Esophagus muscularis mucosa (tissue), 4 donors: ENCODE measurements around the gene DENND6B. TPM values are rescaled to one million over a fixed set of nuclear protein-coding genes. Genes with fewer than 3 reads are reported as not detected.

Source experiments
- DNase-seq: peaks from one replicate; pipeline ENCODE4 v3.0.0-alpha.2; 2017; ENCODE audit errors: extremely low spot score
- H3K27ac ChIP-seq, 4 donors: fragments of 200-600 bp; sonication (generic); replicated peaks in 1 of 4; 1 replicate in 3 of 4; 2 replicates in 1 of 4; pipeline ENCODE4 v1.5.1; 2016 to 2019; ENCODE audit warnings: mild to moderate bottlenecking in 1 of 4
- H3K27me3 ChIP-seq, 4 donors: fragments of 200-600 bp; sonication (generic); one replicate each; pipeline versions ENCODE4 v1.5.1 to v1.6.0; 2016 to 2019
- H3K36me3 ChIP-seq, 4 donors: fragments of 200-600 bp; sonication (generic); one replicate each; pipeline ENCODE4 v1.5.1; 2016 to 2019
- H3K4me1 ChIP-seq, 4 donors: fragments of 200-600 bp; sonication (generic); one replicate each; pipeline ENCODE4 v1.5.1; 2016 to 2019
- H3K4me3 ChIP-seq, 4 donors: fragments of 200-600 bp; sonication (generic); 1 replicate in 2 of 4; 2 replicates in 2 of 4; pipeline ENCODE4 v1.5.1; 2016 to 2019; ENCODE audit warnings: mild to moderate bottlenecking in 4 of 4, moderate library complexity in 1 of 4
- H3K9me3 ChIP-seq, 4 donors: fragments of 200-600 bp; sonication (generic); 1 replicate in 3 of 4; 2 replicates in 1 of 4; pipeline ENCODE4 v1.5.1; 2016 to 2019
- CTCF ChIP-seq, 3 experiments: fragments of 200-600 bp in 2 of 3; fragments of 450-650 bp in 1 of 3; sonication (generic) in 2 of 3; IDR thresholded peaks; one replicate each; pipeline ENCODE4 v1.5.1; 2017 to 2019; ENCODE audit warnings: antibody characterized with exemption in 3 of 3, mild to moderate bottlenecking in 2 of 3, moderate library complexity in 1 of 3
- EP300 ChIP-seq: sonication (generic); formaldehyde crosslinking; IDR thresholded peaks from one replicate; pipeline ENCODE4 v1.6.1; 2017; ENCODE audit warnings: antibody characterized with exemption
- POLR2A ChIP-seq: fragments of 450-650 bp; IDR thresholded peaks from one replicate; pipeline ENCODE4 v1.6.1; 2017; ENCODE audit warnings: antibody characterized with exemption, moderate library complexity, mild to moderate bottlenecking, low read depth
- POLR2AphosphoS5 ChIP-seq, 2 donors: sonication (generic); formaldehyde crosslinking; IDR thresholded peaks; one replicate each; pipeline ENCODE4 v1.6.1; 2017; ENCODE audit warnings: antibody characterized with exemption in 2 of 2
- whole genome bisulfite sequencing: methylation state at CpG from one replicate; pipeline ENCODE4 v1.1.5; 2018; 5-methylcytosine and 5-hydroxymethylcytosine counted together
- intact Hi-C: fragments of 100-400 bp; cut with DNase I; formaldehyde crosslinking; loops from one replicate; pipeline ENCODE4 v1.15.1; 2023
- total RNA-seq, 4 donors: library from RNA; depleted of rRNA; stranded (reverse); fragments of >200 nt; gene quantifications; one replicate each; pipeline versions ENCODE4 v1.1.0 to v1.2.1, GENCODE V29; 2016

DENND6B gene
- total RNA-seq, 4 donors from 2014 or later: 1.7 to 3.8 (median 2.5) TPM

GRCh38 chr22:50320671-50321325, 6.0 kb downstream of the DENND6B start:
- DNase-seq: no peak
- TF ChIP-seq EP300 (no peak), CTCF (IDR thresholded peaks at IDR 0.05) (no peak), POLR2AphosphoS5 (IDR thresholded peaks at IDR 0.05) (no peak), POLR2A (no peak)
- H3K4me3 ChIP-seq: no peak overlapping the region
- no peaks in the 10 kb centered on the region for H3K9me3 ChIP-seq
- H3K36me3 ChIP-seq: no peaks in the 10 kb centered on the region
- intact Hi-C loops: no loop called here
- no peaks in the 10 kb centered on the region for H3K27me3 ChIP-seq
- 79% methylated on average over 8 of the region's 10 CpGs for WGBS
- peaks cover 0 to 3% (median 2%) of the 10 kb centered on the region in 4 donors for H3K4me1 ChIP-seq
- no peak overlapping the region for H3K27ac ChIP-seq

- H3K4me1 ChIP-seq: peaks cover 0 to under 1% (median 0%) of the 10 kb centered on the region in 4 donors
- no peak overlapping the region for H3K4me3 ChIP-seq
- H3K27ac ChIP-seq: no peak overlapping the region
- intact Hi-C loops: no loop called here
- no peaks in the 10 kb centered on the region for H3K27me3 ChIP-seq
- WGBS: 89% methylated on average over 7 of the region's 8 CpGs
- H3K36me3 ChIP-seq: no peaks in the 10 kb centered on the region
- DNase-seq: no peak
- no peak for TF ChIP-seq POLR2AphosphoS5 (IDR thresholded peaks at IDR 0.05)
- no peak for TF ChIP-seq POLR2A
- TF ChIP-seq EP300: no peak
- TF ChIP-seq CTCF (IDR thresholded peaks at IDR 0.05): no peak
- H3K9me3 ChIP-seq: no peaks in the 10 kb centered on the region
Observed at GRCh38 chr22:50320116-50320515, 6.7 kb downstream of the DENND6B start.

- H3K27me3 ChIP-seq: no peaks in the 10 kb centered on the region
- no peak for DNase-seq
- no peaks in the 10 kb centered on the region for H3K9me3 ChIP-seq
- no peak overlapping the region for H3K27ac ChIP-seq
- no peak for TF ChIP-seq POLR2A
- TF ChIP-seq CTCF (IDR thresholded peaks at IDR 0.05): no peak
- no peak for TF ChIP-seq EP300
- no peak for TF ChIP-seq POLR2AphosphoS5 (IDR thresholded peaks at IDR 0.05)
- H3K4me3 ChIP-seq: no peak overlapping the region
- intact Hi-C loops: no loop called here
- WGBS: 93% methylated on average over 15 of the region's 15 CpGs
- H3K4me1 ChIP-seq: peaks cover 0 to 6% (median 3%) of the 10 kb centered on the region in 4 donors
- H3K36me3 ChIP-seq: no peaks in the 10 kb centered on the region
Observed at GRCh38 chr22:50319503-50319951, 7.3 kb downstream of the DENND6B start.

- no peaks in the 10 kb centered on the region for H3K9me3 ChIP-seq
- no peak for DNase-seq
- no peak overlapping the region for H3K27ac ChIP-seq
- intact Hi-C loops: no loop called here
- peaks cover 0 to 13% (median 9%) of the 10 kb centered on the region in 4 donors for H3K4me1 ChIP-seq
- H3K27me3 ChIP-seq: no peaks in the 10 kb centered on the region
- no peaks in the 10 kb centered on the region for H3K36me3 ChIP-seq
- H3K4me3 ChIP-seq: no peak overlapping the region
- TF ChIP-seq POLR2AphosphoS5 (IDR thresholded peaks at IDR 0.05) (no peak), CTCF (IDR thresholded peaks at IDR 0.05) (no peak), POLR2A (no peak), EP300 (no peak)
- WGBS: 78% methylated on average over 18 of the region's 21 CpGs
Observed at GRCh38 chr22:50318698-50319411, 8.0 kb downstream of the DENND6B start.
